LNCaP clone FGC (cell line): ENCODE results near the gene S1PR2.

Experiments used
- DNase-seq: peaks from one replicate; pipeline ENCODE4 v3.0.0-alpha.2; 2011; ENCODE audit warnings: low read depth
- H3K4me3 ChIP-seq: 2 replicates; pipeline ENCODE4 v1.5.1; 2011; ENCODE audit warnings: mild to moderate bottlenecking, low read depth, low read length, control low read depth
- TF ChIP-seq, protein P1 (sequence below): IDR thresholded peaks from 2 replicates; pipeline ENCODE4 v1.5.1; 2012; ENCODE audit warnings: mild to moderate bottlenecking; ENCODE audit not compliant: control insufficient read depth, insufficient read depth; ENCODE audit errors: extremely low read depth

S1PR2 gene

GRCh38 chr19:10192922-10193321 is 38.2 kb downstream of the S1PR2 start:
- TF ChIP-seq, protein P1, sequence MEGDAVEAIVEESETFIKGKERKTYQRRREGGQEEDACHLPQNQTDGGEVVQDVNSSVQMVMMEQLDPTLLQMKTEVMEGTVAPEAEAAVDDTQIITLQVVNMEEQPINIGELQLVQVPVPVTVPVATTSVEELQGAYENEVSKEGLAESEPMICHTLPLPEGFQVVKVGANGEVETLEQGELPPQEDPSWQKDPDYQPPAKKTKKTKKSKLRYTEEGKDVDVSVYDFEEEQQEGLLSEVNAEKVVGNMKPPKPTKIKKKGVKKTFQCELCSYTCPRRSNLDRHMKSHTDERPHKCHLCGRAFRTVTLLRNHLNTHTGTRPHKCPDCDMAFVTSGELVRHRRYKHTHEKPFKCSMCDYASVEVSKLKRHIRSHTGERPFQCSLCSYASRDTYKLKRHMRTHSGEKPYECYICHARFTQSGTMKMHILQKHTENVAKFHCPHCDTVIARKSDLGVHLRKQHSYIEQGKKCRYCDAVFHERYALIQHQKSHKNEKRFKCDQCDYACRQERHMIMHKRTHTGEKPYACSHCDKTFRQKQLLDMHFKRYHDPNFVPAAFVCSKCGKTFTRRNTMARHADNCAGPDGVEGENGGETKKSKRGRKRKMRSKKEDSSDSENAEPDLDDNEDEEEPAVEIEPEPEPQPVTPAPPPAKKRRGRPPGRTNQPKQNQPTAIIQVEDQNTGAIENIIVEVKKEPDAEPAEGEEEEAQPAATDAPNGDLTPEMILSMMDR: no peak
- DNase-seq: no peak
- H3K4me3 ChIP-seq: peak overlapping the region; percentile 64

- H3K4me3 ChIP-seq: no peak overlapping the region
- TF ChIP-seq, protein P1: no peak
- DNase-seq: peak; percentile 23
Observed at GRCh38 chr19:10191347-10191746, 39.8 kb downstream of the S1PR2 start.

GRCh38 chr19:10190026-10190425 is 41.1 kb downstream of the S1PR2 start:
- no peak overlapping the region for H3K4me3 ChIP-seq
- no peak for DNase-seq
- TF ChIP-seq, protein P1: no peak

DNA sequence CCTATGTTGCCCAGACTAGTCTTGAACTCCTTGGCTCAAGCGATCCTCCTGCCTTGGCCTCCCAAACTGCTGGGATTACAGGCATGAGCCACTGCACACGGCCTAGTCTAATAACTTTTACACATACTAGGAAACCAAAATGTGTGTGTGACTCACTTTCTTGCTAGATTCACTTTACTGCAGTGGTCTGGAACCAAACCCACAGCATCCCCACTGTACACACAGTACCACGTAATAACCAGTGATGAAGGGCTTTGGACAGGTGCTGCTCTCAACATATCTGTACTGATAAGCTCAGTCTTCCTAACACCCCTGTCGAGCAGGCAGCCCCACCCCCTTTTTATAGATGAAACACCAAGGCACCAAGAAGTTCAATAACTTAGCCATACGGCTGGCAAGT is 41.5 kb downstream of the S1PR2 start:
- TF ChIP-seq, protein P1: no peak
- no peak overlapping the region for H3K4me3 ChIP-seq
- no peak for DNase-seq

GRCh38 chr19:10187315-10187714 is 43.8 kb downstream of the S1PR2 start:
- no peak overlapping the region for H3K4me3 ChIP-seq

GRCh38 chr19:10184636-10185035 is 46.5 kb downstream of the S1PR2 start:
- DNase-seq: peak; percentile 67
- TF ChIP-seq, protein P1: no peak
- no peak overlapping the region; the same call in 1 of the 2 replicates for H3K4me3 ChIP-seq

More at GRCh38 chr19:10187315-10187714, 43.8 kb downstream of the S1PR2 start:
- TF ChIP-seq, protein P1: no peak
- DNase-seq: no peak

- no peak overlapping the region; the same call in 1 of the 2 replicates for H3K4me3 ChIP-seq
- TF ChIP-seq, protein P1: no peak
- no peak for DNase-seq
Observed at GRCh38 chr19:10183926-10184325, 47.2 kb downstream of the S1PR2 start.
